ENCODE results near the gene PLEKHA6. TPM values are rescaled to one million over a fixed set of nuclear protein-coding genes. Genes with fewer than 3 reads are reported as not detected.

PLEKHA6 gene
- total and polyA plus RNA-seq, 2 of the 4 experiments (the other 2 are of a cell fraction) = 8.2 to 19.9 TPM

DNA sequence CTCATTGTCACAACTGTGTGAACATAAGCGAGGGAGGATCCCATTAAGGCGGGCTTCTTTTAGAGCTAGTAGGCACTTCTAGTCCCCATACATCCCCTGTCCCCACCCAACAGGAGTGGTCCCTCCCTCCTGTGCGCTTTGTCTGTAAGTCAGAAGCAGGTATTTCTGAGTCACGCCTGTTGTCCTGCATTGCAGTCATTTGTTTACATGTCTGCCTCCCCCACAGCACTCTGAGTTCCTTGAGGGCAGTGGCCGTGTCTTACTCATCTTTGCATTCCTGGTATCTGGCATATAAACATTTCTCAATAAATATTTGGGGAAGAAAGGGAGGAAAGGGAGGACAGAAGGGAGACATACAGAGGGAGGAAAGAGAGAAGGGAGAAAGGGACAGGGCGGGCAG lies 40.3 kb downstream of the PLEKHA6 start:
- H3K9me3 ChIP-seq (ENCODE audit: control insufficient read depth, insufficient read depth, low read length) = no peaks in the 10 kb centered on the region
- H2AFZ ChIP-seq (replicated peaks; ENCODE audit: low read length, poor library complexity) = peak overlapping the region; percentile 45
- CTCF ChIA-PET = interaction anchor here (1.8 kb wide), 1 partner anchor 61 kb away, joined by 9 read pairs; no protein-coding TSS in a partner anchor
- H3K9me1 ChIP-seq (ENCODE audit: insufficient read depth, low read length) = peaks cover 34% of the 10 kb centered on the region
- peaks cover 38% of the 10 kb centered on the region for H3K4me1 ChIP-seq (ENCODE audit: control insufficient read depth, insufficient read depth, low read length)
- H2AK5ac ChIP-seq (ENCODE audit: low read depth, low read length) = peak overlapping the region; percentile 99
- WGBS, 2 experiments (ENCODE audit: extremely low coverage in 2 of 2, insufficient read length in 1 of 2) = 75% methylated on average over 2 of the region's 6 CpGs; no CpG with 5 or more reads in 1 of the 2 experiments
- H2AK9ac ChIP-seq (replicated peaks; ENCODE audit: low read depth, low read length, poor library complexity) = peak overlapping the region; percentile 89
- H3K36me3 ChIP-seq (ENCODE audit: control insufficient read depth, insufficient read depth, low read length) = no peaks in the 10 kb centered on the region
- TF ChIP-seq RCOR1 (IDR thresholded peaks at IDR 0.05; ENCODE audit: insufficient replicate concordance, low read length) (peak; percentile 98), MAFK (IDR thresholded peaks at IDR 0.05; ENCODE audit: low read depth, low read length) (no peak), RFX5 (IDR thresholded peaks at IDR 0.05; ENCODE audit: low read depth, low read length) (no peak), NFE2L2 (IDR thresholded peaks at IDR 0.05; ENCODE audit: low read depth, low read length) (peak; percentile 62; the same call in 1 of the 2 replicates), MXI1 (IDR thresholded peaks at IDR 0.05; ENCODE audit: borderline replicate concordance, low read depth, low read length) (0 out of 2 replicates have a peak, but pooled peaks have one; percentile 31), FOS (IDR thresholded peaks at IDR 0.05; ENCODE audit: low read depth, low read length) (peak; percentile 99), CEBPB (IDR thresholded peaks at IDR 0.05; ENCODE audit: low read depth, low read length) (peak; percentile 89), CHD1 (IDR thresholded peaks at IDR 0.05; ENCODE audit: low read depth, low read length) (no peak), POLR2A (IDR thresholded peaks at IDR 0.05; ENCODE audit: low read depth, low read length) (no peak), BHLHE40 (IDR thresholded peaks at IDR 0.05; ENCODE audit: low read depth, low read length) (peak; percentile 85), RAD21 (IDR thresholded peaks at IDR 0.05; ENCODE audit: low read length) (peak; percentile 18; the same call in 1 of the 2 replicates), SMC3 (IDR thresholded peaks at IDR 0.05; ENCODE audit: low read depth, low read length) (peak; percentile 35; the same call in 1 of the 2 replicates), MAZ (IDR thresholded peaks at IDR 0.05; ENCODE audit: borderline replicate concordance, low read depth, low read length) (peak; percentile 69; the same call in 1 of the 2 replicates)
- TF ChIP-seq, protein P1, sequence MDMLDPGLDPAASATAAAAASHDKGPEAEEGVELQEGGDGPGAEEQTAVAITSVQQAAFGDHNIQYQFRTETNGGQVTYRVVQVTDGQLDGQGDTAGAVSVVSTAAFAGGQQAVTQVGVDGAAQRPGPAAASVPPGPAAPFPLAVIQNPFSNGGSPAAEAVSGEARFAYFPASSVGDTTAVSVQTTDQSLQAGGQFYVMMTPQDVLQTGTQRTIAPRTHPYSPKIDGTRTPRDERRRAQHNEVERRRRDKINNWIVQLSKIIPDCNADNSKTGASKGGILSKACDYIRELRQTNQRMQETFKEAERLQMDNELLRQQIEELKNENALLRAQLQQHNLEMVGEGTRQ (IDR thresholded peaks at IDR 0.05; ENCODE audit: low read depth, low read length) = 0 out of 2 replicates have a peak, but pooled peaks have one; percentile 15
- TF ChIP-seq, protein P2, sequence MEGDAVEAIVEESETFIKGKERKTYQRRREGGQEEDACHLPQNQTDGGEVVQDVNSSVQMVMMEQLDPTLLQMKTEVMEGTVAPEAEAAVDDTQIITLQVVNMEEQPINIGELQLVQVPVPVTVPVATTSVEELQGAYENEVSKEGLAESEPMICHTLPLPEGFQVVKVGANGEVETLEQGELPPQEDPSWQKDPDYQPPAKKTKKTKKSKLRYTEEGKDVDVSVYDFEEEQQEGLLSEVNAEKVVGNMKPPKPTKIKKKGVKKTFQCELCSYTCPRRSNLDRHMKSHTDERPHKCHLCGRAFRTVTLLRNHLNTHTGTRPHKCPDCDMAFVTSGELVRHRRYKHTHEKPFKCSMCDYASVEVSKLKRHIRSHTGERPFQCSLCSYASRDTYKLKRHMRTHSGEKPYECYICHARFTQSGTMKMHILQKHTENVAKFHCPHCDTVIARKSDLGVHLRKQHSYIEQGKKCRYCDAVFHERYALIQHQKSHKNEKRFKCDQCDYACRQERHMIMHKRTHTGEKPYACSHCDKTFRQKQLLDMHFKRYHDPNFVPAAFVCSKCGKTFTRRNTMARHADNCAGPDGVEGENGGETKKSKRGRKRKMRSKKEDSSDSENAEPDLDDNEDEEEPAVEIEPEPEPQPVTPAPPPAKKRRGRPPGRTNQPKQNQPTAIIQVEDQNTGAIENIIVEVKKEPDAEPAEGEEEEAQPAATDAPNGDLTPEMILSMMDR (conservative IDR thresholded peaks at IDR 0.05; ENCODE audit: low read depth, low read length) = no peak
- TF ChIP-seq, protein P3, sequence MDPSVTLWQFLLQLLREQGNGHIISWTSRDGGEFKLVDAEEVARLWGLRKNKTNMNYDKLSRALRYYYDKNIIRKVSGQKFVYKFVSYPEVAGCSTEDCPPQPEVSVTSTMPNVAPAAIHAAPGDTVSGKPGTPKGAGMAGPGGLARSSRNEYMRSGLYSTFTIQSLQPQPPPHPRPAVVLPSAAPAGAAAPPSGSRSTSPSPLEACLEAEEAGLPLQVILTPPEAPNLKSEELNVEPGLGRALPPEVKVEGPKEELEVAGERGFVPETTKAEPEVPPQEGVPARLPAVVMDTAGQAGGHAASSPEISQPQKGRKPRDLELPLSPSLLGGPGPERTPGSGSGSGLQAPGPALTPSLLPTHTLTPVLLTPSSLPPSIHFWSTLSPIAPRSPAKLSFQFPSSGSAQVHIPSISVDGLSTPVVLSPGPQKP (IDR thresholded peaks at IDR 0.05; ENCODE audit: borderline replicate concordance, low read depth, low read length) = no peak
- H3K56ac ChIP-seq (ENCODE audit: extremely low read depth, insufficient read depth, low read length) = peak overlapping the region; percentile 75
- BruUV-seq (replicated peaks) = no TSS peak
- peak overlapping the region; percentile 93 for H3K27ac ChIP-seq (ENCODE audit: insufficient read depth, low read length)
- H3K27me3 ChIP-seq (ENCODE audit: control insufficient read depth, insufficient read depth, low read length) = no peaks in the 10 kb centered on the region
- no peak overlapping the region for H3K9ac ChIP-seq (ENCODE audit: low read depth, low read length)
- ATAC-seq (ENCODE audit: low read depth) = peak; percentile 71
- peak overlapping the region; percentile 100 for H2BK120ac ChIP-seq (ENCODE audit: low read depth, low read length)
- H3K4me3 ChIP-seq (ENCODE audit: insufficient read depth, low read depth, low read length) = no peak overlapping the region
- H3K79me1 ChIP-seq (ENCODE audit: low read depth in 1 of 2, low read length in 2 of 2) = peaks cover 0 to 9% of the 10 kb centered on the region in 2 experiments; a peak in 2 of 4 replicates
- H4K20me1 ChIP-seq (ENCODE audit: insufficient read depth, low read length) = no peaks in the 10 kb centered on the region
- H2BK5ac ChIP-seq (ENCODE audit: low read depth, low read length, poor library complexity, severe bottlenecking) = peak overlapping the region; percentile 96
- peak overlapping the region; percentile 99 for H4K91ac ChIP-seq (ENCODE audit: insufficient read depth, low read depth, low read length)
- peak overlapping the region; percentile 95 to 97 for H4K8ac ChIP-seq (ENCODE audit: low read depth in 2 of 2, low read length in 2 of 2)
- peak overlapping the region; percentile 99 for H2BK20ac ChIP-seq (ENCODE audit: low read depth, low read length)
- POLR2A ChIA-PET (ENCODE audit: unreplicated experiment) = no interaction called here
- in situ Hi-C loops (cut with MboI; ENCODE audit: low sequenced_read_pairs) (no loop called here), dilution Hi-C loops (cut with HindIII; ENCODE audit: low sequenced_read_pairs, unreplicated experiment) (no loop called here), intact Hi-C loops (cut with micrococcal nuclease) (no loop called here)
- peak overlapping the region; percentile 97; the same call in 2 of the 3 replicates for H2BK15ac ChIP-seq (ENCODE audit: low read depth, low read length)
- peak overlapping the region; percentile 95 for H3K14ac ChIP-seq (replicated peaks; ENCODE audit: low read depth, low read length)
- H4K5ac ChIP-seq (ENCODE audit: low read depth, low read length) = peak overlapping the region; percentile 98
- H3K4ac ChIP-seq (ENCODE audit: low read depth, low read length) = peak overlapping the region; percentile 99
- peak overlapping the region; percentile 21; the same call in 1 of the 2 replicates for H3K4me2 ChIP-seq (ENCODE audit: low read depth, low read length)
- peak overlapping the region; percentile 99 for H3K23ac ChIP-seq (ENCODE audit: low read depth, low read length)
- DNase-seq = peak; percentile 97
- H3K18ac ChIP-seq (ENCODE audit: low read depth, low read length) = peak overlapping the region; percentile 92

All from IMR-90 (cell line).